K562 (cell line): ENCODE data around the gene SLC25A1. TPM values are rescaled to one million over a fixed set of nuclear protein-coding genes. Genes with fewer than 3 reads are reported as not detected.
A peak's percentile ranks its signal among the peaks of the same experiment; 100 is the strongest.

Experiments used
- ATF4 ChIP-seq: fragments of 450-650 bp; formaldehyde crosslinking; IDR thresholded peaks from 2 replicates; pipeline ENCODE4 v1.4.0; 2022; ENCODE audit warnings: mild to moderate bottlenecking, moderate library complexity
- ELF4 ChIP-seq: fragments of 450-650 bp; formaldehyde crosslinking; IDR thresholded peaks from 2 replicates; pipeline ENCODE4 v1.4.0; 2022; ENCODE audit warnings: missing genetic modification characterization
- FOXJ3 ChIP-seq: sonication (generic); formaldehyde crosslinking; IDR thresholded peaks from 2 replicates; pipeline ENCODE4 v1.4.0; 2020; ENCODE audit warnings: mild to moderate bottlenecking, missing genetic modification reagents
- HEY1 ChIP-seq: fragments of 250-450 bp; sonication (Bioruptor Pico); IDR thresholded peaks from 2 replicates; pipeline ENCODE4 v1.5.0; 2020; ENCODE audit warnings: mild to moderate bottlenecking, moderate library complexity, borderline replicate concordance
- JUND ChIP-seq, 2 experiments: IDR thresholded peaks; 2 replicates in 1 of 2; 3 replicates in 1 of 2; pipeline ENCODE4 v1.6.1; 2011; ENCODE audit warnings: borderline replicate concordance in 2 of 2, low read depth in 2 of 2, low read length in 2 of 2, improper control_type of control experiment in 1 of 2, missing biosample characterization in 1 of 2, missing genetic modification characterization in 1 of 2, missing genetic modification reagents in 1 of 2
- KLF16 ChIP-seq: IDR thresholded peaks from 2 replicates; pipeline ENCODE4 v1.6.1; 2016; ENCODE audit warnings: antibody characterized with exemption
- RHOXF2B ChIP-seq: fragments of 250-450 bp; sonication (Bioruptor Pico); conservative IDR thresholded peaks from 2 replicates; pipeline ENCODE4 v1.5.1; 2021
- SETDB1 ChIP-seq: IDR thresholded peaks from one replicate; pipeline ENCODE4 v1.6.1; 2012; ENCODE audit warnings: low read length, control low read depth, inconsistent platforms
- SIX5 ChIP-seq, 2 experiments: IDR thresholded peaks; 2 replicates each; pipeline ENCODE4 v1.6.1; 2011; ENCODE audit warnings: low read length in 2 of 2, borderline replicate concordance in 1 of 2, low read depth in 1 of 2, mild to moderate bottlenecking in 1 of 2, moderate library complexity in 1 of 2; ENCODE audit not compliant: insufficient read depth in 1 of 2
- TCF7 ChIP-seq: sonication (generic); IDR thresholded peaks from 2 replicates; pipeline ENCODE4 v1.6.1; 2016; ENCODE audit warnings: antibody characterized with exemption, borderline replicate concordance
- YY1 ChIP-seq, 3 experiments: IDR thresholded peaks; 2 replicates each; pipeline ENCODE4 v1.6.1; 2011; ENCODE audit warnings: low read length in 2 of 3, mild to moderate bottlenecking in 2 of 3, moderate library complexity in 2 of 3, borderline replicate concordance in 1 of 3, control low read depth in 1 of 3, low read depth in 1 of 3; ENCODE audit not compliant: insufficient read depth in 3 of 3, insufficient replicate concordance in 2 of 3, control insufficient read depth in 1 of 3, insufficient read length in 1 of 3; ENCODE audit errors: extremely low read depth in 1 of 3
- ZBTB33 ChIP-seq: sonication (generic); formaldehyde crosslinking; IDR thresholded peaks from 2 replicates; pipeline ENCODE4 v1.8.1; 2023; ENCODE audit warnings: mild to moderate bottlenecking, missing genetic modification reagents
- ZNF668 ChIP-seq: fragments of 250-450 bp; sonication (Bioruptor Pico); IDR thresholded peaks from 2 replicates; pipeline ENCODE4 v1.8.0; 2022; ENCODE audit warnings: mild to moderate bottlenecking, inconsistent platforms
- ZNF696 ChIP-seq: fragments of 250-450 bp; sonication (Bioruptor Pico); conservative IDR thresholded peaks from 2 replicates; pipeline ENCODE4 v1.4.0; 2020; ENCODE audit warnings: mild to moderate bottlenecking, moderate library complexity
- polyA plus RNA-seq, 8 experiments: library from polyadenylated mRNA; depleted of rRNA in 4 of 8; stranded (reverse) in 5 of 8; unstranded in 3 of 8; fragments of >200 nt; fragmentation: Nextera tagmentation in 2 of 8; fragmentation: Illumina TruSeq in 1 of 8; extraction: Ambion mirVana in 2 of 8; extraction: Trizol in 1 of 8; gene quantifications; 2 replicates each; pipeline versions ENCODE4 v1.2.1 to v1.2.3, GENCODE V29; 2011 to 2014; ENCODE audit warnings: inconsistent platforms in 1 of 8, missing spikeins in 1 of 8
- total RNA-seq, 7 experiments: library from RNA; depleted of rRNA in 6 of 7; stranded (reverse); fragments of >200 nt in 6 of 7; fragmentation: Illumina TruSeq in 2 of 7; extraction: Trizol in 2 of 7; gene quantifications; 2 replicates each; pipeline versions ENCODE4 v1.2.1 to v1.2.3, GENCODE V29; 2011 to 2021; ENCODE audit warnings: low replicate concordance in 1 of 7
- TF ChIP-seq, protein P1 (sequence below): sonication (generic); formaldehyde crosslinking; IDR thresholded peaks from 2 replicates; pipeline ENCODE4 v1.8.0; 2022; ENCODE audit warnings: missing genetic modification reagents, mild to moderate bottlenecking, borderline replicate concordance
- TF ChIP-seq, protein P2 (sequence below): fragments of 250-450 bp; sonication (Bioruptor Pico); IDR thresholded peaks from 2 replicates; pipeline ENCODE4 v1.5.1; 2021; ENCODE audit warnings: mild to moderate bottlenecking
- TF ChIP-seq, protein P3 (sequence below): IDR thresholded peaks from 2 replicates; pipeline ENCODE4 v1.6.1; 2011; ENCODE audit not compliant: insufficient read length; ENCODE audit errors: extremely low read depth
- TF ChIP-seq, protein P4 (sequence below): fragments of 250-450 bp; sonication (Bioruptor Pico); IDR thresholded peaks from 2 replicates; pipeline ENCODE4 v1.8.0; 2022; ENCODE audit warnings: inconsistent platforms

SLC25A1 gene
- total and polyA plus RNA-seq, 9 of the 15 experiments (the other 6 are each of a cell fraction or from before 2014, with no cell fraction given), result 11.0 to 408 (median 110) TPM

DNA sequence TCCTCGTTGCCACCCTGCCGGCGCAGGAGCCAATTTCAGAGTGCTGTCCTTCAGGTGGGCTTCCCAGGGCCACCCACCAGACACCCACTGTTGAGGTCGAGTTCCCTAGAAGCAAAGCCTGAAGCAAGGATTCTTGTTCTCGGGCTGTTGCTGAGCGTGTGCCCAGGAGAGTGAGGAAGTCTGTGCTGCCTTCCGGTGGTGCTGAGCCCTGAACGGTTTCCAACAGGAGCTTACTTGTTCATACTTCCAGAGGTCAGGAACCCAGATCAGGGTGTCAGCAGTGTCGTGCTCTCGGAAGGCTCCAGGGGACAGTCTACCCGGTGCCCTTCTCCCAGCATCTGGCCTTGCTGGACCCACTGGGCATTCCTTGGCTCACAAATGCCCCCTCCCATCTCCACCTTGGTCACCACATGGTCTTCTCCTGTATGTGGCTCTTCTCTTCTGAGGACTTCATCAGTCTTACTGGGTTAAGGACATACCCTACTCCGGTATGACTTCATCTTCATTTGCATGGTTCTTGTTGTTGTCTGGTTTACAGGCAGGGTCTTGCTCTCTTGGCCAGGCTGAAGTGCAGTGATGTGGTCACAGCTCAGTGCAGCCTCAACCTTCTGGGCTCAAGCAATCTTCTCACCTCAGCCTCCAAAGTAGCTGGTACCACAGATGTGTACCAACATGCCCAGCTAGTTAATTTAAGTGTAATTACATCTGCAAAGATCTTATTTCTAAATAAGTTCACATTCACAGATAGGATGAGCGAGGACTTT is 11.2 kb downstream of the SLC25A1 start (continued):
- TF ChIP-seq ZBTB33 (CRISPR knock-in tag), result no peak
- no peak for TF ChIP-seq ATF4
- TF ChIP-seq, protein P1, sequence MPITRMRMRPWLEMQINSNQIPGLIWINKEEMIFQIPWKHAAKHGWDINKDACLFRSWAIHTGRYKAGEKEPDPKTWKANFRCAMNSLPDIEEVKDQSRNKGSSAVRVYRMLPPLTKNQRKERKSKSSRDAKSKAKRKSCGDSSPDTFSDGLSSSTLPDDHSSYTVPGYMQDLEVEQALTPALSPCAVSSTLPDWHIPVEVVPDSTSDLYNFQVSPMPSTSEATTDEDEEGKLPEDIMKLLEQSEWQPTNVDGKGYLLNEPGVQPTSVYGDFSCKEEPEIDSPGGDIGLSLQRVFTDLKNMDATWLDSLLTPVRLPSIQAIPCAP (CRISPR knock-in tag), result no peak
- TF ChIP-seq, protein P2, sequence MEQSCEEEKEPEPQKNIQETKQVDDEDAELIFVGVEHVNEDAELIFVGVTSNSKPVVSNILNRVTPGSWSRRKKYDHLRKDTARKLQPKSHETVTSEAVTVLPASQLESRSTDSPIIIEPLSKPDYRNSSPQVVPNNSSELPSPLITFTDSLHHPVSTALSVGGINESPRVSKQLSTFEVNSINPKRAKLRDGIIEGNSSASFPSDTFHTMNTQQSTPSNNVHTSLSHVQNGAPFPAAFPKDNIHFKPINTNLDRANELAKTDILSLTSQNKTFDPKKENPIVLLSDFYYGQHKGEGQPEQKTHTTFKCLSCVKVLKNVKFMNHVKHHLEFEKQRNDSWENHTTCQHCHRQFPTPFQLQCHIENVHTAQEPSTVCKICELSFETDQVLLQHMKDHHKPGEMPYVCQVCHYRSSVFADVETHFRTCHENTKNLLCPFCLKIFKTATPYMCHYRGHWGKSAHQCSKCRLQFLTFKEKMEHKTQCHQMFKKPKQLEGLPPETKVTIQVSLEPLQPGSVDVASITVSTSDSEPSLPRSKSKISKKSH, result no peak
- TF ChIP-seq FOXJ3 (CRISPR knock-in tag), result no peak
- no peak for TF ChIP-seq YY1 (IDR thresholded peaks at IDR 0.05; ENCODE audit: borderline replicate concordance in 1 of 3, control insufficient read depth in 1 of 3, extremely low read depth in 1 of 3, insufficient read depth in 3 of 3, insufficient read length in 1 of 3, insufficient replicate concordance in 2 of 3, low read depth in 1 of 3, low read length in 2 of 3)
- no peak for TF ChIP-seq TCF7
- no peak for TF ChIP-seq ZNF668 (CRISPR knock-in tag)
- no peak for TF ChIP-seq KLF16
- TF ChIP-seq, protein P3, sequence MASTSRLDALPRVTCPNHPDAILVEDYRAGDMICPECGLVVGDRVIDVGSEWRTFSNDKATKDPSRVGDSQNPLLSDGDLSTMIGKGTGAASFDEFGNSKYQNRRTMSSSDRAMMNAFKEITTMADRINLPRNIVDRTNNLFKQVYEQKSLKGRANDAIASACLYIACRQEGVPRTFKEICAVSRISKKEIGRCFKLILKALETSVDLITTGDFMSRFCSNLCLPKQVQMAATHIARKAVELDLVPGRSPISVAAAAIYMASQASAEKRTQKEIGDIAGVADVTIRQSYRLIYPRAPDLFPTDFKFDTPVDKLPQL, result no peak
- TF ChIP-seq, protein P4, sequence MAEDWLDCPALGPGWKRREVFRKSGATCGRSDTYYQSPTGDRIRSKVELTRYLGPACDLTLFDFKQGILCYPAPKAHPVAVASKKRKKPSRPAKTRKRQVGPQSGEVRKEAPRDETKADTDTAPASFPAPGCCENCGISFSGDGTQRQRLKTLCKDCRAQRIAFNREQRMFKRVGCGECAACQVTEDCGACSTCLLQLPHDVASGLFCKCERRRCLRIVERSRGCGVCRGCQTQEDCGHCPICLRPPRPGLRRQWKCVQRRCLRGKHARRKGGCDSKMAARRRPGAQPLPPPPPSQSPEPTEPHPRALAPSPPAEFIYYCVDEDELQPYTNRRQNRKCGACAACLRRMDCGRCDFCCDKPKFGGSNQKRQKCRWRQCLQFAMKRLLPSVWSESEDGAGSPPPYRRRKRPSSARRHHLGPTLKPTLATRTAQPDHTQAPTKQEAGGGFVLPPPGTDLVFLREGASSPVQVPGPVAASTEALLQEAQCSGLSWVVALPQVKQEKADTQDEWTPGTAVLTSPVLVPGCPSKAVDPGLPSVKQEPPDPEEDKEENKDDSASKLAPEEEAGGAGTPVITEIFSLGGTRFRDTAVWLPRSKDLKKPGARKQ (CRISPR knock-in tag), result no peak
- no peak for TF ChIP-seq RHOXF2B (CRISPR knock-in tag)
- TF ChIP-seq JUND (IDR thresholded peaks at IDR 0.05; ENCODE audit: borderline replicate concordance, low read depth, low read length), result no peak
- TF ChIP-seq JUND (tag; IDR thresholded peaks at IDR 0.05; ENCODE audit: borderline replicate concordance, low read depth, low read length), result no peak
- 0 out of 2 replicates have a peak, but pooled peaks have one; percentile 23 for TF ChIP-seq ZNF696 (CRISPR knock-in tag)
- TF ChIP-seq ELF4 (CRISPR knock-in tag), result 0 out of 2 replicates have a peak, but pooled peaks have one; percentile 34
- no peak for TF ChIP-seq SETDB1
- TF ChIP-seq SIX5 (IDR thresholded peaks at IDR 0.05; ENCODE audit: borderline replicate concordance in 1 of 2, insufficient read depth in 1 of 2, low read depth in 1 of 2, low read length in 2 of 2), result no peak
- TF ChIP-seq HEY1 (CRISPR knock-in tag), result no peak
